K562 (cell line): Measurements from ENCODE around the gene PREB. TPM values are rescaled to one million over a fixed set of nuclear protein-coding genes. Genes with fewer than 3 reads are reported as not detected.

Source experiments
- GATA2 ChIP-seq: sonication (generic); formaldehyde crosslinking; IDR thresholded peaks from 2 replicates; pipeline ENCODE4 v1.4.0; 2020; ENCODE audit warnings: mild to moderate bottlenecking, missing genetic modification reagents
- HES1 ChIP-seq: fragments of 450-650 bp; IDR thresholded peaks from 2 replicates; pipeline ENCODE4 v1.6.1; 2016; ENCODE audit warnings: low read depth, mild to moderate bottlenecking, moderate library complexity
- MCM3 ChIP-seq: fragments of 450-650 bp; IDR thresholded peaks from 2 replicates; pipeline ENCODE4 v1.6.1; 2016
- PYGO2 ChIP-seq: fragments of 450-650 bp; IDR thresholded peaks from 2 replicates; pipeline ENCODE4 v1.6.1; 2016; ENCODE audit warnings: mild to moderate bottlenecking, missing genetic modification characterization, moderate library complexity, missing compliant biosample characterization
- RAD21 ChIP-seq, 2 experiments: fragments of 250-450 bp in 1 of 2; fragments of 450-650 bp in 1 of 2; sonication (Bioruptor Pico) in 1 of 2; formaldehyde crosslinking in 1 of 2; IDR thresholded peaks in 1 of 2; conservative IDR thresholded peaks in 1 of 2; 2 replicates each; pipeline versions ENCODE4 v1.4.0 to v1.8.0; 2020 to 2022; ENCODE audit warnings: mild to moderate bottlenecking in 2 of 2, moderate library complexity in 1 of 2
- SAP30 ChIP-seq: fragments of 200-600 bp; sonication (generic); IDR thresholded peaks from 2 replicates; pipeline ENCODE4 v1.6.1; 2012; ENCODE audit warnings: borderline replicate concordance, low read depth, mild to moderate bottlenecking, moderate library complexity, low read length, control low read depth, inconsistent platforms; ENCODE audit not compliant: insufficient read depth, poor library complexity, severe bottlenecking
- STAG1 ChIP-seq: sonication (generic); formaldehyde crosslinking; IDR thresholded peaks from 2 replicates; pipeline ENCODE4 v1.5.0; 2020; ENCODE audit warnings: missing genetic modification reagents, borderline replicate concordance
- XRCC4 ChIP-seq: IDR thresholded peaks from one replicate; pipeline ENCODE4 v1.6.1; 2011; ENCODE audit not compliant: insufficient read depth, insufficient read length; ENCODE audit errors: extremely low read depth
- ZNF311 ChIP-seq: fragments of 250-450 bp; sonication (Bioruptor Pico); IDR thresholded peaks from 2 replicates; pipeline ENCODE4 v1.4.0; 2020; ENCODE audit warnings: mild to moderate bottlenecking, moderate library complexity
- ZNF354B ChIP-seq: fragments of 250-450 bp; sonication (Bioruptor Pico); IDR thresholded peaks from 2 replicates; pipeline ENCODE4 v1.4.0; 2020
- polyA plus RNA-seq, 8 experiments: library from polyadenylated mRNA; depleted of rRNA in 4 of 8; stranded (reverse) in 5 of 8; unstranded in 3 of 8; fragments of >200 nt; fragmentation: Nextera tagmentation in 2 of 8; fragmentation: Illumina TruSeq in 1 of 8; extraction: Ambion mirVana in 2 of 8; extraction: Trizol in 1 of 8; gene quantifications; 2 replicates each; pipeline versions ENCODE4 v1.2.1 to v1.2.3, GENCODE V29; 2011 to 2014; ENCODE audit warnings: inconsistent platforms in 1 of 8, missing spikeins in 1 of 8
- total RNA-seq, 7 experiments: library from RNA; depleted of rRNA in 6 of 7; stranded (reverse); fragments of >200 nt in 6 of 7; fragmentation: Illumina TruSeq in 2 of 7; extraction: Trizol in 2 of 7; gene quantifications; 2 replicates each; pipeline versions ENCODE4 v1.2.1 to v1.2.3, GENCODE V29; 2011 to 2021; ENCODE audit warnings: low replicate concordance in 1 of 7
- TF ChIP-seq, protein P1 (sequence below), 2 experiments: fragments of 450-650 bp; formaldehyde crosslinking in 1 of 2; IDR thresholded peaks; 2 replicates each; pipeline versions ENCODE4 v1.4.0 to v1.6.1; 2014 to 2020; ENCODE audit warnings: mild to moderate bottlenecking in 2 of 2, borderline replicate concordance in 1 of 2, low read depth in 1 of 2
- TF ChIP-seq, protein P2 (sequence below): IDR thresholded peaks from 3 replicates; pipeline ENCODE4 v1.6.1; 2011; ENCODE audit warnings: borderline replicate concordance, mild to moderate bottlenecking, moderate library complexity; ENCODE audit not compliant: insufficient read length; ENCODE audit errors: extremely low read depth

PREB gene
- total and polyA plus RNA-seq, 9 of the 15 experiments (the other 6 are each of a cell fraction or from before 2014, with no cell fraction given): 35.1 to 84.2 (median 67.2) TPM

GRCh38 chr2:27152102-27152795, 17.8 kb upstream of the PREB start (continued):
- TF ChIP-seq XRCC4: no peak
- no peak for TF ChIP-seq STAG1 (CRISPR knock-in tag)
- TF ChIP-seq, protein P1, sequence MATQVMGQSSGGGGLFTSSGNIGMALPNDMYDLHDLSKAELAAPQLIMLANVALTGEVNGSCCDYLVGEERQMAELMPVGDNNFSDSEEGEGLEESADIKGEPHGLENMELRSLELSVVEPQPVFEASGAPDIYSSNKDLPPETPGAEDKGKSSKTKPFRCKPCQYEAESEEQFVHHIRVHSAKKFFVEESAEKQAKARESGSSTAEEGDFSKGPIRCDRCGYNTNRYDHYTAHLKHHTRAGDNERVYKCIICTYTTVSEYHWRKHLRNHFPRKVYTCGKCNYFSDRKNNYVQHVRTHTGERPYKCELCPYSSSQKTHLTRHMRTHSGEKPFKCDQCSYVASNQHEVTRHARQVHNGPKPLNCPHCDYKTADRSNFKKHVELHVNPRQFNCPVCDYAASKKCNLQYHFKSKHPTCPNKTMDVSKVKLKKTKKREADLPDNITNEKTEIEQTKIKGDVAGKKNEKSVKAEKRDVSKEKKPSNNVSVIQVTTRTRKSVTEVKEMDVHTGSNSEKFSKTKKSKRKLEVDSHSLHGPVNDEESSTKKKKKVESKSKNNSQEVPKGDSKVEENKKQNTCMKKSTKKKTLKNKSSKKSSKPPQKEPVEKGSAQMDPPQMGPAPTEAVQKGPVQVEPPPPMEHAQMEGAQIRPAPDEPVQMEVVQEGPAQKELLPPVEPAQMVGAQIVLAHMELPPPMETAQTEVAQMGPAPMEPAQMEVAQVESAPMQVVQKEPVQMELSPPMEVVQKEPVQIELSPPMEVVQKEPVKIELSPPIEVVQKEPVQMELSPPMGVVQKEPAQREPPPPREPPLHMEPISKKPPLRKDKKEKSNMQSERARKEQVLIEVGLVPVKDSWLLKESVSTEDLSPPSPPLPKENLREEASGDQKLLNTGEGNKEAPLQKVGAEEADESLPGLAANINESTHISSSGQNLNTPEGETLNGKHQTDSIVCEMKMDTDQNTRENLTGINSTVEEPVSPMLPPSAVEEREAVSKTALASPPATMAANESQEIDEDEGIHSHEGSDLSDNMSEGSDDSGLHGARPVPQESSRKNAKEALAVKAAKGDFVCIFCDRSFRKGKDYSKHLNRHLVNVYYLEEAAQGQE (IDR thresholded peaks at IDR 0.05; ENCODE audit: borderline replicate concordance): peak; percentile 28; the same call in 1 of the 2 replicates
- TF ChIP-seq, protein P1 (CRISPR knock-in tag; IDR thresholded peaks at IDR 0.05; ENCODE audit: low read depth): no peak
- no peak for TF ChIP-seq SAP30
- TF ChIP-seq ZNF354B: no peak
- TF ChIP-seq MCM3: no peak
- no peak for TF ChIP-seq GATA2 (CRISPR knock-in tag)
- no peak for TF ChIP-seq ZNF311 (CRISPR knock-in tag)
- no peak for TF ChIP-seq HES1
- no peak for TF ChIP-seq PYGO2 (tag)
- TF ChIP-seq, protein P2, sequence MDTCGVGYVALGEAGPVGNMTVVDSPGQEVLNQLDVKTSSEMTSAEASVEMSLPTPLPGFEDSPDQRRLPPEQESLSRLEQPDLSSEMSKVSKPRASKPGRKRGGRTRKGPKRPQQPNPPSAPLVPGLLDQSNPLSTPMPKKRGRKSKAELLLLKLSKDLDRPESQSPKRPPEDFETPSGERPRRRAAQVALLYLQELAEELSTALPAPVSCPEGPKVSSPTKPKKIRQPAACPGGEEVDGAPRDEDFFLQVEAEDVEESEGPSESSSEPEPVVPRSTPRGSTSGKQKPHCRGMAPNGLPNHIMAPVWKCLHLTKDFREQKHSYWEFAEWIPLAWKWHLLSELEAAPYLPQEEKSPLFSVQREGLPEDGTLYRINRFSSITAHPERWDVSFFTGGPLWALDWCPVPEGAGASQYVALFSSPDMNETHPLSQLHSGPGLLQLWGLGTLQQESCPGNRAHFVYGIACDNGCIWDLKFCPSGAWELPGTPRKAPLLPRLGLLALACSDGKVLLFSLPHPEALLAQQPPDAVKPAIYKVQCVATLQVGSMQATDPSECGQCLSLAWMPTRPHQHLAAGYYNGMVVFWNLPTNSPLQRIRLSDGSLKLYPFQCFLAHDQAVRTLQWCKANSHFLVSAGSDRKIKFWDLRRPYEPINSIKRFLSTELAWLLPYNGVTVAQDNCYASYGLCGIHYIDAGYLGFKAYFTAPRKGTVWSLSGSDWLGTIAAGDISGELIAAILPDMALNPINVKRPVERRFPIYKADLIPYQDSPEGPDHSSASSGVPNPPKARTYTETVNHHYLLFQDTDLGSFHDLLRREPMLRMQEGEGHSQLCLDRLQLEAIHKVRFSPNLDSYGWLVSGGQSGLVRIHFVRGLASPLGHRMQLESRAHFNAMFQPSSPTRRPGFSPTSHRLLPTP: no peak
- peak in 1 of 2 experiments; percentile 37; a peak in 2 of 4 replicates for TF ChIP-seq RAD21 (CRISPR knock-in tag; conservative IDR thresholded peaks at IDR 0.05 in 1 of 2, IDR thresholded peaks at IDR 0.05 in 1 of 2)
- TF ChIP-seq, all 486 proteins: peak for 3
